ENCODE data around the gene LRRC3B. TPM values are rescaled to one million over a fixed set of nuclear protein-coding genes. Genes with fewer than 3 reads are reported as not detected.

Gene LRRC3B
- total and polyA plus RNA-seq, 2 experiments from 2014 or later, result not detected

DNA sequence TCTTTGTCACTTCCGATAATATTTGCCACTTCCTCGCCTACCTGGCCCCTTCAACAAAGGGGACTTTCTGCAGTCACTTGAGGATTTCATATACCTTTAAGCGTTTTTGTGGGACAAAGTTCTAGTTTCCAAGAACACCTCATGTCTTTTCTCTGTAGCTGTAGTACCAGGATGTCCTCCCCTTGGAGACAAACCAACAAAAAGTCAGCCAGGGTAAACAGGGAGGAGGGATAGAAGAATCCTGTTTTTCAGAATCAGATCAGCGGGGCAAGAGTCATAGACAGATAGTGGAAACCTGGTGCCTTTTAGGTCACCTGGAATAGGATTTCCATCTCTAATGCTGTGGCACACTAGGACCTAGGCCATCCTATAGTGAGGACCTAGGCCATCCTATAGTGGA lies 4.5 kb downstream of the LRRC3B start:
- Histone ChIP-seq H3K27me3 (replicated peaks; ENCODE audit: insufficient read depth) (no peaks in the 10 kb centered on the region), H2AFZ (no peak overlapping the region), H3K4me1 (ENCODE audit: insufficient read depth) (no peaks in the 10 kb centered on the region), H3K4me3 (no peak overlapping the region), H3K9me2 (ENCODE audit: insufficient read depth) (no peaks in the 10 kb centered on the region), H3F3A (ENCODE audit: insufficient read depth) (no peaks in the 10 kb centered on the region), H4K20me1 (ENCODE audit: insufficient read depth) (no peaks in the 10 kb centered on the region), H3K36me3 (ENCODE audit: low read depth) (no peaks in the 10 kb centered on the region), H3K9me3 (ENCODE audit: low read depth) (no peaks in the 10 kb centered on the region), H3K4me2 (ENCODE audit: unreplicated experiment) (no peak overlapping the region), H3K27ac (no peak overlapping the region), H3K79me2 (ENCODE audit: insufficient read depth) (no peaks in the 10 kb centered on the region), H3K9ac (no peak overlapping the region)
- no peak for DNase-seq
- 49 to 53% methylated on average over 4 of the region's 4 CpGs for WGBS, 2 experiments (ENCODE audit: low coverage in 1 of 2, low lambda C conversion rate in 2 of 2, missing lambda C conversion rate in 2 of 2)
- in situ Hi-C loops (cut with MboI), result no loop called here
- TF ChIP-seq EZH2phosphoT487 (IDR thresholded peaks at IDR 0.05; ENCODE audit: insufficient read depth, low read depth) (no peak), EZH2 (IDR thresholded peaks at IDR 0.05; ENCODE audit: insufficient read depth, poor library complexity, severe bottlenecking) (no peak)

DNA sequence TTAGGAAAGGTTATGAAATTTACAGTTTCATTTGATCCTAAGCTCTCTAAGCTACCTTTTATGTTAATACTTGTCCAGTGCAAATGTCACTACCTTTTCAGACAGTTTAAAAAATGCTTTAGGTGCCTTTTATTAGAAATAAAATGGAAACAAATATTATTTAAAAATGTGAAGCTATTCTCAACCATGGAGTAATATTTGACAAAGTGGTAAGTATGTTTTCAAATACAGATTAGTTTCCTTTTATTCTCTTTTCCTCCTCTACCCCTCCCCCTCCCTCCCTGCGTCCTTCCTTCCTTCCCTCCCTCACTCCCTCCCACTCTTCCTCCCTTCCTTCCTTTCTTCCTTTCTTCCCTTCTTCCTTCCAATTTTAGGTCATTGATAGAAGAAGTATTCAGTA lies 6.3 kb downstream of the LRRC3B start:
- Histone ChIP-seq H3K9me3 (ENCODE audit: low read depth) (no peaks in the 10 kb centered on the region), H3K9me2 (ENCODE audit: insufficient read depth) (no peaks in the 10 kb centered on the region), H3K4me3 (no peak overlapping the region), H4K20me1 (ENCODE audit: insufficient read depth) (no peaks in the 10 kb centered on the region), H3K4me1 (ENCODE audit: insufficient read depth) (no peaks in the 10 kb centered on the region), H3K27me3 (replicated peaks; ENCODE audit: insufficient read depth) (no peaks in the 10 kb centered on the region), H3F3A (ENCODE audit: insufficient read depth) (no peaks in the 10 kb centered on the region), H2AFZ (no peak overlapping the region), H3K4me2 (ENCODE audit: unreplicated experiment) (no peak overlapping the region), H3K27ac (no peak overlapping the region), H3K36me3 (ENCODE audit: low read depth) (no peaks in the 10 kb centered on the region), H3K9ac (no peak overlapping the region), H3K79me2 (ENCODE audit: insufficient read depth) (no peaks in the 10 kb centered on the region)
- no peak for DNase-seq
- no peak for TF ChIP-seq EZH2 (IDR thresholded peaks at IDR 0.05; ENCODE audit: insufficient read depth, poor library complexity, severe bottlenecking)
- TF ChIP-seq EZH2phosphoT487 (IDR thresholded peaks at IDR 0.05; ENCODE audit: insufficient read depth, low read depth), result no peak
- 35% methylated on average over 1 of the region's 1 CpG; no CpG with 5 or more reads in 1 of the 2 experiments for WGBS, 2 experiments (ENCODE audit: low coverage in 1 of 2, low lambda C conversion rate in 2 of 2, missing lambda C conversion rate in 2 of 2)
- in situ Hi-C loops (cut with MboI), result no loop called here

DNA sequence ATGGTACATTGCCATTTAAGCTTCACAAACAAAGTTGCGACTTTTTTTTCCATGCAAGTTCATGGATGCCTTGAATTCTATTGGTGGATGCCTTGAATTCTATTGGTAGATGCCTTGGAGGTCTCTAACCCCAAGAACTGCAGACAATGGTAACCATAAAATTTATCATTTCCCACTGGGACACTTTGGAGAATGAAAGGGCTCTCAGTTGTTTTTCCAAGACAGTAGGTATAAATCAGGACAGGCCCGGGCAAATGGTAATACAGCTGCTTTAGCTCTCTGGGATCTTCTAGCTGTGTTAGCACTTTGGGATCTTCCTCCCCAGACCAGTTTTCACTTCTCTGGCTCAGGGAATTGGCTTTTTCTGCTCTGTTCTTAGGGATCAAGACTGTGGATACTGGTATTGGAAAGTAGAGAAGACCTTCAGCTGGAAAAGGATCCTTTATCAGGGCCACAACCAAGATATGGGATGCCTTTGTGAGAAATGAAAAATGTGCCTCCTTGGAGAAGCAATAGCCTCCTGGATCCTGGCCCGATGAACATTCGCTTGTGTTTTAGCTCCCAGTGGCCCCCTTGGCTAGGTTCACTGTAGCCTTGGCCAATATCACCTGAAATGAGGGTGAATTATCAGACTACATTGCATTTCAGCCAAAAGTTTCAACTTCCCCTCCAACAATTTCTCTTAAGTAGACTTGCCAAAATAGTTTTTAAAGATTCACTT lies 8.3 kb downstream of the LRRC3B start:
- Histone ChIP-seq H3K79me2 (ENCODE audit: insufficient read depth) (no peaks in the 10 kb centered on the region), H3K4me3 (no peak overlapping the region), H3K9ac (no peak overlapping the region), H2AFZ (no peak overlapping the region), H4K20me1 (ENCODE audit: insufficient read depth) (no peaks in the 10 kb centered on the region), H3F3A (ENCODE audit: insufficient read depth) (no peaks in the 10 kb centered on the region), H3K4me2 (ENCODE audit: unreplicated experiment) (no peak overlapping the region), H3K27me3 (replicated peaks; ENCODE audit: insufficient read depth) (no peaks in the 10 kb centered on the region), H3K9me2 (ENCODE audit: insufficient read depth) (no peaks in the 10 kb centered on the region), H3K36me3 (ENCODE audit: low read depth) (no peaks in the 10 kb centered on the region), H3K4me1 (ENCODE audit: insufficient read depth) (no peaks in the 10 kb centered on the region), H3K27ac (no peak overlapping the region), H3K9me3 (ENCODE audit: low read depth) (no peaks in the 10 kb centered on the region)
- no peak for DNase-seq
- no peak for TF ChIP-seq EZH2phosphoT487 (IDR thresholded peaks at IDR 0.05; ENCODE audit: insufficient read depth, low read depth)
- no peak for TF ChIP-seq EZH2 (IDR thresholded peaks at IDR 0.05; ENCODE audit: insufficient read depth, poor library complexity, severe bottlenecking)
- in situ Hi-C loops (cut with MboI), result no loop called here
- WGBS, 2 experiments (ENCODE audit: low coverage in 1 of 2, low lambda C conversion rate in 2 of 2, missing lambda C conversion rate in 2 of 2), result 30 to 43% methylated on average over 4 of the region's 4 CpGs

DNA sequence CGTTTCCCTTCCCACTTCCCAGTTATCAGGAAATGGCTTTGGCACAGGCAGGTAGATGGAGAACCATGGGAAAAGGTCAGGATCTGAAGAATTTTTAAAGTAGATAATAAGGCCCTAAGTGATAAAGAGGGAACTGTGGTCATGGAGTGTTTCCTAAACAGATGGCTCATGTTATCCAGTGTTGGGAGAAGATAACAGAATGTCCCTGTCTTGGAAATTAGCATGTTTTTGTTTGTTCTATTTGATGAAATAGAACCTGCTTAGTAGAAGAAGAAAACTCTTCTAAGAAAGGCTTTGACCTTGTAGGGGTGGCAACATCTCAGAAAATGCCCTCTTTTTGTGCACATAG lies 8.8 kb downstream of the LRRC3B start:
- no peaks in the 10 kb centered on the region for H3K9me2 ChIP-seq (ENCODE audit: insufficient read depth)
- H4K20me1 ChIP-seq (ENCODE audit: insufficient read depth), result no peaks in the 10 kb centered on the region
- H3K4me3 ChIP-seq, result no peak overlapping the region
- no peak overlapping the region for H3K9ac ChIP-seq
- TF ChIP-seq EZH2phosphoT487 (IDR thresholded peaks at IDR 0.05; ENCODE audit: insufficient read depth, low read depth), result no peak
- TF ChIP-seq EZH2 (IDR thresholded peaks at IDR 0.05; ENCODE audit: insufficient read depth, poor library complexity, severe bottlenecking), result no peak
- H3K4me1 ChIP-seq (ENCODE audit: insufficient read depth), result no peaks in the 10 kb centered on the region
- no peak overlapping the region for H2AFZ ChIP-seq
- no peak overlapping the region for H3K27ac ChIP-seq
- H3K27me3 ChIP-seq (replicated peaks; ENCODE audit: insufficient read depth), result no peaks in the 10 kb centered on the region
- no peaks in the 10 kb centered on the region for H3K79me2 ChIP-seq (ENCODE audit: insufficient read depth)
- no peaks in the 10 kb centered on the region for H3K36me3 ChIP-seq (ENCODE audit: low read depth)
- H3K4me2 ChIP-seq (ENCODE audit: unreplicated experiment), result no peak overlapping the region
- DNase-seq, result no peak
- H3K9me3 ChIP-seq (ENCODE audit: low read depth), result no peaks in the 10 kb centered on the region
- 6 to 8% methylated on average over 1 of the region's 1 CpG for WGBS, 2 experiments (ENCODE audit: low coverage in 1 of 2, low lambda C conversion rate in 2 of 2, missing lambda C conversion rate in 2 of 2)
- in situ Hi-C loops (cut with MboI), result no loop called here
- H3F3A ChIP-seq (ENCODE audit: insufficient read depth), result no peaks in the 10 kb centered on the region
